ENCODE data around the gene SLC6A8. TPM values are rescaled to one million over a fixed set of nuclear protein-coding genes. Genes with fewer than 3 reads are reported as not detected.

Gene SLC6A8
- total and polyA plus RNA-seq, 2 of the 4 experiments (the other 2 are of a cell fraction) = 7.2 to 25.5 TPM

GRCh38 chrX:153738056-153738605 lies 50.4 kb downstream of the SLC6A8 start:
- Histone ChIP-seq H3K4me3 (ENCODE audit: insufficient read depth, low read depth, low read length) (no peak overlapping the region), H2BK20ac (ENCODE audit: low read depth, low read length) (no peak overlapping the region), H4K91ac (ENCODE audit: insufficient read depth, low read depth, low read length) (no peak overlapping the region), H2BK120ac (ENCODE audit: low read depth, low read length) (no peak overlapping the region), H4K8ac (ENCODE audit: low read depth in 2 of 2, low read length in 2 of 2) (no peak overlapping the region), H3K23ac (ENCODE audit: low read depth, low read length) (no peak overlapping the region), H3K56ac (ENCODE audit: extremely low read depth, insufficient read depth, low read length) (no peak overlapping the region), H3K18ac (ENCODE audit: low read depth, low read length) (no peak overlapping the region), H4K20me1 (ENCODE audit: insufficient read depth, low read length) (no peaks in the 10 kb centered on the region), H2BK5ac (ENCODE audit: low read depth, low read length, poor library complexity, severe bottlenecking) (no peak overlapping the region), H2BK15ac (ENCODE audit: low read depth, low read length) (no peak overlapping the region), H3K27ac (ENCODE audit: insufficient read depth, low read length) (no peak overlapping the region), H3K4ac (ENCODE audit: low read depth, low read length) (no peak overlapping the region), H3K9me3 (ENCODE audit: control insufficient read depth, insufficient read depth, low read length) (0 out of 2 replicates have a peak, but pooled peaks cover 1% of the 10 kb centered on the region), H3K4me1 (ENCODE audit: control insufficient read depth, insufficient read depth, low read length) (peaks cover under 1% of the 10 kb centered on the region; the same call in 1 of the 2 replicates), H2AFZ (replicated peaks; ENCODE audit: low read length, poor library complexity) (no peak overlapping the region), H2AK5ac (ENCODE audit: low read depth, low read length) (no peak overlapping the region), H3K36me3 (ENCODE audit: control insufficient read depth, insufficient read depth, low read length) (peaks cover 10% of the 10 kb centered on the region; the same call in 1 of the 2 replicates), H2AK9ac (replicated peaks; ENCODE audit: low read depth, low read length, poor library complexity) (no peak overlapping the region), H3K27me3 (ENCODE audit: control insufficient read depth, insufficient read depth, low read length) (no peaks in the 10 kb centered on the region), H3K14ac (replicated peaks; ENCODE audit: low read depth, low read length) (no peak overlapping the region), H3K9ac (ENCODE audit: low read depth, low read length) (no peak overlapping the region), H4K5ac (ENCODE audit: low read depth, low read length) (no peak overlapping the region), H3K79me1 (ENCODE audit: low read depth in 1 of 2, low read length in 2 of 2) (no peaks in the 10 kb centered on the region), H3K4me2 (ENCODE audit: low read depth, low read length) (no peak overlapping the region), H3K9me1 (ENCODE audit: insufficient read depth, low read length) (no peaks in the 10 kb centered on the region)
- TF ChIP-seq CTCF (conservative IDR thresholded peaks at IDR 0.05; ENCODE audit: low read depth, low read length) (no peak), MXI1 (IDR thresholded peaks at IDR 0.05; ENCODE audit: borderline replicate concordance, low read depth, low read length) (no peak), NFE2L2 (IDR thresholded peaks at IDR 0.05; ENCODE audit: low read depth, low read length) (no peak), CHD1 (IDR thresholded peaks at IDR 0.05; ENCODE audit: low read depth, low read length) (no peak), RAD21 (IDR thresholded peaks at IDR 0.05; ENCODE audit: low read length) (no peak), MAFK (IDR thresholded peaks at IDR 0.05; ENCODE audit: low read depth, low read length) (no peak), SMC3 (IDR thresholded peaks at IDR 0.05; ENCODE audit: low read depth, low read length) (no peak), RFX5 (IDR thresholded peaks at IDR 0.05; ENCODE audit: low read depth, low read length) (no peak), USF2 (IDR thresholded peaks at IDR 0.05; ENCODE audit: low read depth, low read length) (no peak), ELK1 (IDR thresholded peaks at IDR 0.05; ENCODE audit: borderline replicate concordance, low read depth, low read length) (no peak), CEBPB (IDR thresholded peaks at IDR 0.05; ENCODE audit: low read depth, low read length) (no peak), FOS (IDR thresholded peaks at IDR 0.05; ENCODE audit: low read depth, low read length) (no peak), RCOR1 (IDR thresholded peaks at IDR 0.05; ENCODE audit: insufficient replicate concordance, low read length) (no peak)
- no TSS peak for BruUV-seq (replicated peaks)
- CTCF ChIA-PET = no interaction called here
- in situ Hi-C loops (cut with MboI; ENCODE audit: low sequenced_read_pairs) (no loop called here), intact Hi-C loops (cut with micrococcal nuclease) (no loop called here), dilution Hi-C loops (cut with HindIII; ENCODE audit: low sequenced_read_pairs, unreplicated experiment) (no loop called here)
- POLR2A ChIA-PET (ENCODE audit: unreplicated experiment) = no interaction called here
- ATAC-seq (ENCODE audit: low read depth) = no peak
- WGBS, 2 experiments (ENCODE audit: extremely low coverage in 2 of 2, insufficient read length in 1 of 2) = 88% methylated on average over 14 of the region's 27 CpGs; no CpG with 5 or more reads in 1 of the 2 experiments
- DNase-seq = no peak
